NCI-H1105 treated with DMSO at 0.1 percent for 48 hours (cell line): ENCODE measurements around the gene SIPA1L3.

Source experiments
- DNase-seq: peaks from one replicate; lab custom pipeline; 2025; lab: John Stamatoyannopoulos, UW

SIPA1L3 gene

GRCh38 chr19:37999309-38000213 is 92.6 kb downstream of the SIPA1L3 start:
- DNase-seq: no peak

- no peak for DNase-seq
These were observed 94.3 kb downstream of the SIPA1L3 start for GRCh38 chr19:38001158-38001781.

- DNase-seq: peak; percentile 87
These were observed 96.6 kb downstream of the SIPA1L3 start for GRCh38 chr19:38003438-38004185.

GRCh38 chr19:38004186-38004520 is 97.1 kb downstream of the SIPA1L3 start:
- DNase-seq: no peak

GRCh38 chr19:38004521-38005223 is 97.7 kb downstream of the SIPA1L3 start:
- DNase-seq: peak; percentile 93

GRCh38 chr19:38005224-38005614 is 98.2 kb downstream of the SIPA1L3 start:
- no peak for DNase-seq

GRCh38 chr19:38006361-38007045 is 99.5 kb downstream of the SIPA1L3 start:
- no peak for DNase-seq

GRCh38 chr19:38009650-38010242 is 102.7 kb downstream of the SIPA1L3 start:
- no peak for DNase-seq

- DNase-seq: no peak
These were observed 104.4 kb downstream of the SIPA1L3 start for GRCh38 chr19:38011426-38011825.

GRCh38 chr19:38012290-38012689 is 105.3 kb downstream of the SIPA1L3 start:
- DNase-seq: no peak

- no peak for DNase-seq
These were observed 105.9 kb downstream of the SIPA1L3 start for GRCh38 chr19:38012944-38013343.

- DNase-seq: no peak
These were observed 107.0 kb downstream of the SIPA1L3 start for GRCh38 chr19:38013913-38014580.

- DNase-seq: no peak
These were observed 108.2 kb downstream of the SIPA1L3 start for GRCh38 chr19:38015216-38015615.

GRCh38 chr19:38015761-38016160 is 108.8 kb downstream of the SIPA1L3 start:
- no peak for DNase-seq

GRCh38 chr19:38017401-38018151 is 110.6 kb downstream of the SIPA1L3 start:
- no peak for DNase-seq

GRCh38 chr19:38018694-38019395 is 111.8 kb downstream of the SIPA1L3 start:
- no peak for DNase-seq

- no peak for DNase-seq
These were observed 112.4 kb downstream of the SIPA1L3 start for GRCh38 chr19:38019396-38019724.

- no peak for DNase-seq
These were observed 113.3 kb downstream of the SIPA1L3 start for GRCh38 chr19:38020311-38020710.

GRCh38 chr19:38021352-38021751 is 114.3 kb downstream of the SIPA1L3 start:
- DNase-seq: no peak
